ENCODE data around the gene CPEB1. TPM values are rescaled to one million over a fixed set of nuclear protein-coding genes. Genes with fewer than 3 reads are reported as not detected.
A peak's percentile ranks its signal among the peaks of the same experiment; 100 is the strongest.

Gene CPEB1
- total and polyA plus RNA-seq, 8 donors, result 0.42 to 2.9 (median 1.1) TPM

- H3K4me3 ChIP-seq, result peak overlapping the region; percentile 39 to 93 (median 70)
- 2 to 3% methylated on average over 55 to 76 of the region's 76 CpGs for WGBS, 2 donors
- no peaks in the 10 kb centered on the region for H3K27me3 ChIP-seq
- peak overlapping the region; percentile 61 to 80 (median 76) for H3K27ac ChIP-seq
- peak in 1 of 4 donors; percentile 17 for TF ChIP-seq CTCF (IDR thresholded peaks at IDR 0.05)
- ATAC-seq, result peak; percentile 96 to 99 (median 98)
- FAIRE-seq, result no peak
- DNase-seq, result peak; percentile 82 to 95 (median 90)
- intact Hi-C loops (cut with DNase I), result no loop called here
- no peaks in the 10 kb centered on the region for H3K4me1 ChIP-seq
- no peaks in the 10 kb centered on the region for H3K9me3 ChIP-seq
- no peaks in the 10 kb centered on the region for H3K36me3 ChIP-seq
Measured at GRCh38 chr15:82680200-82681102, 33.3 kb upstream of the CPEB1 start.

- Histone ChIP-seq H3K4me3 (peak overlapping the region; percentile 39 to 93 (median 70)), H3K27me3 (no peaks in the 10 kb centered on the region), H3K9me3 (no peaks in the 10 kb centered on the region), H3K36me3 (no peaks in the 10 kb centered on the region), H3K27ac (no peak overlapping the region), H3K4me1 (no peaks in the 10 kb centered on the region)
- FAIRE-seq, result no peak
- ATAC-seq, result peak in 1 of 4 donors; percentile 1
- intact Hi-C loops (cut with DNase I), result no loop called here
- TF ChIP-seq CTCF (IDR thresholded peaks at IDR 0.05), result no peak
- WGBS, 2 donors, result 20 to 33% methylated on average over 17 to 19 of the region's 19 CpGs
- DNase-seq, result peak in 1 of 6 donors; percentile 15
Measured at GRCh38 chr15:82679626-82680199, 32.5 kb upstream of the CPEB1 start.

GRCh38 chr15:82677720-82678323, 30.7 kb upstream of the CPEB1 start:
- 72 to 81% methylated on average over 7 of the region's 7 CpGs for WGBS, 2 donors
- no peak for TF ChIP-seq CTCF (IDR thresholded peaks at IDR 0.05)
- Histone ChIP-seq H3K4me1 (no peaks in the 10 kb centered on the region), H3K36me3 (no peaks in the 10 kb centered on the region), H3K27me3 (no peaks in the 10 kb centered on the region), H3K27ac (no peak overlapping the region), H3K4me3 (no peak overlapping the region), H3K9me3 (no peaks in the 10 kb centered on the region)
- FAIRE-seq (no peak), ATAC-seq (no peak), DNase-seq (no peak)
- intact Hi-C loops (cut with DNase I), result no loop called here

- intact Hi-C loops (cut with DNase I), result no loop called here
- Histone ChIP-seq H3K9me3 (no peaks in the 10 kb centered on the region), H3K27ac (no peak overlapping the region), H3K27me3 (no peaks in the 10 kb centered on the region), H3K4me3 (no peak overlapping the region), H3K4me1 (no peaks in the 10 kb centered on the region), H3K36me3 (no peaks in the 10 kb centered on the region)
- ATAC-seq (no peak), DNase-seq (no peak), FAIRE-seq (no peak)
- 53 to 69% methylated on average over 2 of the region's 2 CpGs for WGBS, 2 donors
- TF ChIP-seq CTCF (IDR thresholded peaks at IDR 0.05), result no peak
Measured at GRCh38 chr15:82674873-82675272, 27.7 kb upstream of the CPEB1 start.
